HEK293 (cell line): ENCODE data around the gene EMD.

Experiments used
- FEZF1 ChIP-seq: fragments of 450-650 bp; formaldehyde crosslinking; IDR thresholded peaks from 2 replicates; pipeline ENCODE4 v1.5.1; 2016; ENCODE audit warnings: missing biosample characterization, missing genetic modification characterization
- HIC1 ChIP-seq: fragments of 450-650 bp; formaldehyde crosslinking; IDR thresholded peaks from 2 replicates; pipeline ENCODE4 v1.5.1; 2016; ENCODE audit warnings: missing biosample characterization, missing genetic modification characterization
- IKZF3 ChIP-seq: fragments of 450-650 bp; IDR thresholded peaks from 2 replicates; pipeline ENCODE4 v1.5.0; 2018; ENCODE audit warnings: missing biosample characterization, mild to moderate bottlenecking, missing genetic modification characterization, moderate library complexity
- KLF1 ChIP-seq: fragments of 450-650 bp; formaldehyde crosslinking; IDR thresholded peaks from 2 replicates; pipeline ENCODE4 v1.5.1; 2016; ENCODE audit warnings: missing biosample characterization, missing genetic modification characterization
- ZBTB1 ChIP-seq: fragments of 450-650 bp; formaldehyde crosslinking; IDR thresholded peaks from 2 replicates; pipeline ENCODE4 v1.5.1; 2016; ENCODE audit warnings: missing biosample characterization, missing genetic modification characterization
- ZBTB17 ChIP-seq: fragments of 450-650 bp; formaldehyde crosslinking; IDR thresholded peaks from 2 replicates; pipeline ENCODE4 v1.5.1; 2016; ENCODE audit warnings: missing biosample characterization, missing genetic modification characterization
- ZBTB48 ChIP-seq: fragments of 450-650 bp; formaldehyde crosslinking; IDR thresholded peaks from 2 replicates; pipeline ENCODE4 v1.5.1; 2016; ENCODE audit warnings: missing biosample characterization, missing genetic modification characterization
- ZBTB7A ChIP-seq: fragments of 450-650 bp; formaldehyde crosslinking; IDR thresholded peaks from 2 replicates; pipeline ENCODE4 v1.5.1; 2016; ENCODE audit warnings: low read depth, missing biosample characterization, missing genetic modification characterization
- ZBTB8A ChIP-seq: fragments of 450-650 bp; formaldehyde crosslinking; IDR thresholded peaks from 2 replicates; pipeline ENCODE4 v1.5.1; 2016; ENCODE audit warnings: missing biosample characterization, missing genetic modification characterization
- ZFP37 ChIP-seq: fragments of 450-650 bp; formaldehyde crosslinking; IDR thresholded peaks from 2 replicates; pipeline ENCODE4 v1.5.1; 2016; ENCODE audit warnings: missing biosample characterization, missing genetic modification characterization
- ZIC2 ChIP-seq: fragments of 450-650 bp; formaldehyde crosslinking; IDR thresholded peaks from 2 replicates; pipeline ENCODE4 v1.5.1; 2016; ENCODE audit warnings: missing biosample characterization, missing genetic modification characterization
- ZNF114 ChIP-seq: fragments of 450-650 bp; formaldehyde crosslinking; IDR thresholded peaks from 2 replicates; pipeline ENCODE4 v1.5.0; 2017; ENCODE audit warnings: missing biosample characterization, missing genetic modification characterization
- ZNF132 ChIP-seq: fragments of 450-650 bp; formaldehyde crosslinking; IDR thresholded peaks from 2 replicates; pipeline ENCODE4 v1.5.1; 2017; ENCODE audit warnings: missing biosample characterization, missing genetic modification characterization, borderline replicate concordance
- ZNF138 ChIP-seq: fragments of 450-650 bp; formaldehyde crosslinking; IDR thresholded peaks from 2 replicates; pipeline ENCODE4 v1.5.1; 2016; ENCODE audit warnings: missing biosample characterization, missing genetic modification characterization, borderline replicate concordance
- ZNF140 ChIP-seq: fragments of 450-650 bp; formaldehyde crosslinking; IDR thresholded peaks from 2 replicates; pipeline ENCODE4 v1.5.1; 2016; ENCODE audit warnings: missing biosample characterization, missing genetic modification characterization
- ZNF146 ChIP-seq: fragments of 450-650 bp; formaldehyde crosslinking; IDR thresholded peaks from 2 replicates; pipeline ENCODE4 v1.5.1; 2016; ENCODE audit warnings: missing biosample characterization, missing genetic modification characterization
- ZNF274 ChIP-seq, 2 experiments: fragments of 200-500 bp in 1 of 2; fragments of 450-650 bp in 1 of 2; sonication (Bioruptor generic) in 1 of 2; formaldehyde crosslinking in 1 of 2; IDR thresholded peaks; 2 replicates each; pipeline versions ENCODE4 v1.5.1 to v1.6.1; 2014 to 2016; ENCODE audit warnings: borderline replicate concordance in 1 of 2, inconsistent platforms in 1 of 2, low read length in 1 of 2, missing biosample characterization in 1 of 2, missing genetic modification characterization in 1 of 2
- ZNF335 ChIP-seq: fragments of 450-650 bp; formaldehyde crosslinking; conservative IDR thresholded peaks from 2 replicates; pipeline ENCODE4 v1.5.1; 2016; ENCODE audit warnings: missing biosample characterization, missing genetic modification characterization
- ZNF423 ChIP-seq: fragments of 450-650 bp; formaldehyde crosslinking; IDR thresholded peaks from 2 replicates; pipeline ENCODE4 v1.5.1; 2016; ENCODE audit warnings: missing biosample characterization, missing genetic modification characterization
- ZNF473 ChIP-seq: fragments of 450-650 bp; formaldehyde crosslinking; IDR thresholded peaks from 2 replicates; pipeline ENCODE4 v1.5.1; 2017; ENCODE audit warnings: missing biosample characterization, missing genetic modification characterization
- ZNF488 ChIP-seq: fragments of 450-650 bp; formaldehyde crosslinking; IDR thresholded peaks from 2 replicates; pipeline ENCODE4 v1.5.1; 2016; ENCODE audit warnings: missing biosample characterization, missing genetic modification characterization
- ZNF510 ChIP-seq: fragments of 450-650 bp; formaldehyde crosslinking; IDR thresholded peaks from 2 replicates; pipeline ENCODE4 v1.5.1; 2018; ENCODE audit warnings: mild to moderate bottlenecking, missing genetic modification characterization, missing biosample characterization; ENCODE audit not compliant: insufficient replicate concordance
- ZNF529 ChIP-seq: fragments of 450-650 bp; formaldehyde crosslinking; IDR thresholded peaks from 2 replicates; pipeline ENCODE4 v1.5.1; 2017; ENCODE audit warnings: missing genetic modification characterization, missing biosample characterization; ENCODE audit not compliant: insufficient replicate concordance
- ZNF548 ChIP-seq: fragments of 450-650 bp; formaldehyde crosslinking; IDR thresholded peaks from 2 replicates; pipeline ENCODE4 v1.5.1; 2016; ENCODE audit warnings: missing biosample characterization, missing genetic modification characterization
- ZNF549 ChIP-seq: fragments of 450-650 bp; IDR thresholded peaks from 2 replicates; pipeline ENCODE4 v1.5.1; 2018; ENCODE audit warnings: missing biosample characterization, missing genetic modification characterization, mild to moderate bottlenecking, inconsistent platforms, moderate library complexity
- ZNF560 ChIP-seq: fragments of 450-650 bp; formaldehyde crosslinking; IDR thresholded peaks from 2 replicates; pipeline ENCODE4 v1.5.1; 2017; ENCODE audit warnings: missing biosample characterization, missing genetic modification characterization, borderline replicate concordance
- ZNF600 ChIP-seq: fragments of 450-650 bp; formaldehyde crosslinking; IDR thresholded peaks from 2 replicates; pipeline ENCODE4 v1.5.1; 2016; ENCODE audit warnings: missing biosample characterization, missing genetic modification characterization
- ZNF670 ChIP-seq: fragments of 450-650 bp; formaldehyde crosslinking; IDR thresholded peaks from 2 replicates; pipeline ENCODE4 v1.5.1; 2016; ENCODE audit warnings: missing biosample characterization, missing genetic modification characterization, low read depth
- ZNF701 ChIP-seq: fragments of 450-650 bp; formaldehyde crosslinking; IDR thresholded peaks from 2 replicates; pipeline ENCODE4 v1.5.1; 2016; ENCODE audit warnings: missing biosample characterization, missing genetic modification characterization
- ZNF76 ChIP-seq: fragments of 450-650 bp; formaldehyde crosslinking; IDR thresholded peaks from 2 replicates; pipeline ENCODE4; 2016; ENCODE audit warnings: low read depth, missing biosample characterization, missing genetic modification characterization, borderline replicate concordance
- ZSCAN16 ChIP-seq: fragments of 450-650 bp; formaldehyde crosslinking; IDR thresholded peaks from 2 replicates; pipeline ENCODE4 v1.5.1; 2016; ENCODE audit warnings: missing biosample characterization, missing genetic modification characterization
- ZSCAN30 ChIP-seq: fragments of 450-650 bp; IDR thresholded peaks from 2 replicates; pipeline ENCODE4 v1.5.1; 2018; ENCODE audit warnings: missing biosample characterization, mild to moderate bottlenecking, missing genetic modification characterization, moderate library complexity
- TF ChIP-seq, protein P1 (sequence below): fragments of 450-650 bp; formaldehyde crosslinking; IDR thresholded peaks from 2 replicates; pipeline ENCODE4 v1.5.1; 2017; ENCODE audit warnings: missing biosample characterization, missing genetic modification characterization
- TF ChIP-seq, protein P2 (sequence below): fragments of 450-650 bp; formaldehyde crosslinking; IDR thresholded peaks from 2 replicates; pipeline ENCODE4 v1.5.1; 2016; ENCODE audit warnings: missing biosample characterization, missing genetic modification characterization
- TF ChIP-seq, protein P3 (sequence below): fragments of 450-650 bp; formaldehyde crosslinking; IDR thresholded peaks from 2 replicates; pipeline ENCODE4 v1.5.1; 2016; ENCODE audit warnings: missing biosample characterization, missing genetic modification characterization

The EMD gene

DNA sequence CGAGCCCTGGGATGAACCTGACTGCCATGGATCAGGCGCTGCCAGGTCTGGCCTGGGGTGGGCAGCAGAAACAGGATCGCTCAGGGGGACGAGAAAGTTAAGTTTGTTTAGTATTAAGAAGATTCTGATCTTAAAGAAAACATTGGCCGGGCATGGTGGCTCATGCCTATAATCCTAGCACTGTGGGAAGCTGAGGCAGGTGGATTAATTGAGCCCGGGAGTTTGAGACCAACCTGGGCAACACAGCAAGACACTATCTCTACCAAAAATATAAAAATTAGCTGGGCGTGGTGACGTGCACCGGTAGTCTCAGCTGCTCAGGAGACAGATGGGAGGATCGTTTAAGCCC, 4.0 kb upstream of the EMD start (continued):
- TF ChIP-seq ZIC2 (0 out of 2 replicates have a peak, but pooled peaks have one; percentile 33), ZNF274 (IDR thresholded peaks at IDR 0.05; ENCODE audit: low read length) (no peak), ZNF274 (tag by site-specific recombination; IDR thresholded peaks at IDR 0.05; ENCODE audit: borderline replicate concordance) (no peak), ZSCAN30 (tag by site-specific recombination) (no peak), ZNF488 (tag by site-specific recombination) (no peak), ZNF473 (tag by site-specific recombination) (no peak), ZBTB17 (tag by site-specific recombination) (peak; percentile 36; the same call in 1 of the 2 replicates), ZNF140 (tag by site-specific recombination) (no peak), FEZF1 (no peak), ZBTB7A (no peak), ZNF146 (tag by site-specific recombination) (no peak), ZBTB1 (no peak), HIC1 (tag by site-specific recombination) (peak; percentile 56; the same call in 1 of the 2 replicates), IKZF3 (tag by site-specific recombination) (0 out of 2 replicates have a peak, but pooled peaks have one; percentile 16), ZNF548 (tag by site-specific recombination) (no peak), ZBTB8A (tag by site-specific recombination) (peak; percentile 7), ZNF549 (tag by site-specific recombination) (no peak), ZNF701 (tag by site-specific recombination) (no peak), ZNF510 (no peak), ZNF76 (tag by site-specific recombination) (no peak), ZNF600 (tag by site-specific recombination) (no peak; the same call in 1 of the 2 replicates), ZSCAN16 (no peak), ZNF114 (tag by site-specific recombination) (no peak), ZNF335 (tag by site-specific recombination) (peak; percentile 55), ZFP37 (tag by site-specific recombination) (no peak), ZNF560 (tag by site-specific recombination) (no peak), ZNF670 (tag by site-specific recombination) (no peak), KLF1 (tag by site-specific recombination) (no peak), ZNF423 (no peak), ZNF132 (tag by site-specific recombination) (no peak), ZNF529 (tag by site-specific recombination) (no peak), ZBTB48 (tag by site-specific recombination) (0 out of 2 replicates have a peak, but pooled peaks have one; percentile 5), ZNF138 (tag by site-specific recombination) (no peak)
- TF ChIP-seq, protein P1, sequence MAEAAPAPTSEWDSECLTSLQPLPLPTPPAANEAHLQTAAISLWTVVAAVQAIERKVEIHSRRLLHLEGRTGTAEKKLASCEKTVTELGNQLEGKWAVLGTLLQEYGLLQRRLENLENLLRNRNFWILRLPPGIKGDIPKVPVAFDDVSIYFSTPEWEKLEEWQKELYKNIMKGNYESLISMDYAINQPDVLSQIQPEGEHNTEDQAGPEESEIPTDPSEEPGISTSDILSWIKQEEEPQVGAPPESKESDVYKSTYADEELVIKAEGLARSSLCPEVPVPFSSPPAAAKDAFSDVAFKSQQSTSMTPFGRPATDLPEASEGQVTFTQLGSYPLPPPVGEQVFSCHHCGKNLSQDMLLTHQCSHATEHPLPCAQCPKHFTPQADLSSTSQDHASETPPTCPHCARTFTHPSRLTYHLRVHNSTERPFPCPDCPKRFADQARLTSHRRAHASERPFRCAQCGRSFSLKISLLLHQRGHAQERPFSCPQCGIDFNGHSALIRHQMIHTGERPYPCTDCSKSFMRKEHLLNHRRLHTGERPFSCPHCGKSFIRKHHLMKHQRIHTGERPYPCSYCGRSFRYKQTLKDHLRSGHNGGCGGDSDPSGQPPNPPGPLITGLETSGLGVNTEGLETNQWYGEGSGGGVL = no peak
- TF ChIP-seq, protein P2, sequence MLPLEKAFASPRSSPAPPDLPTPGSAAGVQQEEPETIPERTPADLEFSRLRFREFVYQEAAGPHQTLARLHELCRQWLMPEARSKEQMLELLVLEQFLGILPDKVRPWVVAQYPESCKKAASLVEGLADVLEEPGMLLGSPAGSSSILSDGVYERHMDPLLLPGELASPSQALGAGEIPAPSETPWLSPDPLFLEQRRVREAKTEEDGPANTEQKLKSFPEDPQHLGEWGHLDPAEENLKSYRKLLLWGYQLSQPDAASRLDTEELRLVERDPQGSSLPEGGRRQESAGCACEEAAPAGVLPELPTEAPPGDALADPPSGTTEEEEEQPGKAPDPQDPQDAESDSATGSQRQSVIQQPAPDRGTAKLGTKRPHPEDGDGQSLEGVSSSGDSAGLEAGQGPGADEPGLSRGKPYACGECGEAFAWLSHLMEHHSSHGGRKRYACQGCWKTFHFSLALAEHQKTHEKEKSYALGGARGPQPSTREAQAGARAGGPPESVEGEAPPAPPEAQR (tag by site-specific recombination) = no peak
- TF ChIP-seq, protein P3, sequence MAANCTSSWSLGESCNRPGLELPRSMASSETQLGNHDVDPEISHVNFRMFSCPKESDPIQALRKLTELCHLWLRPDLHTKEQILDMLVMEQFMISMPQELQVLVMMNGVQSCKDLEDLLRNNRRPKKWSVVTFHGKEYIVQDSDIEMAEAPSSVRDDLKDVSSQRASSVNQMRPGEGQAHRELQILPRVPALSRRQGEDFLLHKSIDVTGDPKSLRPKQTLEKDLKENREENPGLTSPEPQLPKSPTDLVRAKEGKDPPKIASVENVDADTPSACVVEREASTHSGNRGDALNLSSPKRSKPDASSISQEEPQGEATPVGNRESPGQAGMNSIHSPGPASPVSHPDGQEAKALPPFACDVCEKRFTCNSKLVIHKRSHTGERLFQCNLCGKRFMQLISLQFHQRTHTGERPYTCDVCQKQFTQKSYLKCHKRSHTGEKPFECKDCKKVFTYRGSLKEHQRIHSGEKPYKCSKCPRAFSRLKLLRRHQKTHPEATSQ = no peak
